ENCODE measurements around the gene AK1. TPM values are rescaled to one million over a fixed set of nuclear protein-coding genes. Genes with fewer than 3 reads are reported as not detected.

The AK1 gene
- total and polyA plus RNA-seq, 2 of the 13 experiments (the other 11 are each of a cell fraction or from before 2014, with no cell fraction given) = 19.1 to 32.8 TPM

DNA sequence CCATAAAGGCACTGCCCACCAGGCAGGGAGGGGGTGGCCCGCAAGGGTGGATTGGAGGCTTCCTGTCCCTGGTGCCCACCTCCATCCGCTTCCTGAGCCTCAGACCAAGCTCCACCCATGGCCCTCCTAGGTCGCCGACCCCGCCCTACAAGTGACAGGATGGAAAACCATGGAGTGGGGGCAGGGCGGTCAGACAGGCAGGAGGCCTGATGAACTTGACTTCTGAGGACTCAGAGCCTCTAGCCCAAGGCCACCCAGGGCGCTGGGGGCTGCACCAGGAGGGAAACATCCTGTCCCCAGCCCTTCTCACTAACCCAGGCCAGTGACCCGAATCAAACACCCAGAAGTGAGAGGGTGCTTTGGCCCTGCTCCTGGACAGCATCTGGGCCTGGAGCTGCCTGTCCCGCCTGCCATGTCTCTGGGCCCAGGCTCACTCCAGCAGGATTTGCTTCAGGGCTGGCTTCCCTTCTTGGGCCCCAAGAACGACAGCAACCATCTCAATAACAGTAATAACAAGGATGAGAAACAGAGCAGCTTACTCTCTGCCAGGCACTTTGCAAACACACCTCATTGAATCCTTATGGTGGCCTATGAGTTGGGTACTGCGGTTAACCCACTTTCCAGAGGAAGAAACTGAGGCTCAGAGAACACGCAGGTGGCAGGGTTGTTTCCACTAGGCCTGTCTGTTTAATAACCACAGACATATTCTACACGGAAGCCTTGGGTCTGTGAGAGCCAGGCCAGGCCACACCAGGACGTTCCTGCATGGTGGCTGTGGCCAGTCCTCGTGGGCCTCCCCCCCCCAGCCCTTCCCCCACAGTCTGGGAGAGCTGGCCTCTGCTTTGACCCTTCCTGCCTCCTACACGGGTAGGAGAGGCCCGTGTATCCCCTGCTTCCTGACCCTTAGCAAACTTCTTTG, 26.3 kb upstream of the AK1 start (continued):
- TF ChIP-seq, protein P1, sequence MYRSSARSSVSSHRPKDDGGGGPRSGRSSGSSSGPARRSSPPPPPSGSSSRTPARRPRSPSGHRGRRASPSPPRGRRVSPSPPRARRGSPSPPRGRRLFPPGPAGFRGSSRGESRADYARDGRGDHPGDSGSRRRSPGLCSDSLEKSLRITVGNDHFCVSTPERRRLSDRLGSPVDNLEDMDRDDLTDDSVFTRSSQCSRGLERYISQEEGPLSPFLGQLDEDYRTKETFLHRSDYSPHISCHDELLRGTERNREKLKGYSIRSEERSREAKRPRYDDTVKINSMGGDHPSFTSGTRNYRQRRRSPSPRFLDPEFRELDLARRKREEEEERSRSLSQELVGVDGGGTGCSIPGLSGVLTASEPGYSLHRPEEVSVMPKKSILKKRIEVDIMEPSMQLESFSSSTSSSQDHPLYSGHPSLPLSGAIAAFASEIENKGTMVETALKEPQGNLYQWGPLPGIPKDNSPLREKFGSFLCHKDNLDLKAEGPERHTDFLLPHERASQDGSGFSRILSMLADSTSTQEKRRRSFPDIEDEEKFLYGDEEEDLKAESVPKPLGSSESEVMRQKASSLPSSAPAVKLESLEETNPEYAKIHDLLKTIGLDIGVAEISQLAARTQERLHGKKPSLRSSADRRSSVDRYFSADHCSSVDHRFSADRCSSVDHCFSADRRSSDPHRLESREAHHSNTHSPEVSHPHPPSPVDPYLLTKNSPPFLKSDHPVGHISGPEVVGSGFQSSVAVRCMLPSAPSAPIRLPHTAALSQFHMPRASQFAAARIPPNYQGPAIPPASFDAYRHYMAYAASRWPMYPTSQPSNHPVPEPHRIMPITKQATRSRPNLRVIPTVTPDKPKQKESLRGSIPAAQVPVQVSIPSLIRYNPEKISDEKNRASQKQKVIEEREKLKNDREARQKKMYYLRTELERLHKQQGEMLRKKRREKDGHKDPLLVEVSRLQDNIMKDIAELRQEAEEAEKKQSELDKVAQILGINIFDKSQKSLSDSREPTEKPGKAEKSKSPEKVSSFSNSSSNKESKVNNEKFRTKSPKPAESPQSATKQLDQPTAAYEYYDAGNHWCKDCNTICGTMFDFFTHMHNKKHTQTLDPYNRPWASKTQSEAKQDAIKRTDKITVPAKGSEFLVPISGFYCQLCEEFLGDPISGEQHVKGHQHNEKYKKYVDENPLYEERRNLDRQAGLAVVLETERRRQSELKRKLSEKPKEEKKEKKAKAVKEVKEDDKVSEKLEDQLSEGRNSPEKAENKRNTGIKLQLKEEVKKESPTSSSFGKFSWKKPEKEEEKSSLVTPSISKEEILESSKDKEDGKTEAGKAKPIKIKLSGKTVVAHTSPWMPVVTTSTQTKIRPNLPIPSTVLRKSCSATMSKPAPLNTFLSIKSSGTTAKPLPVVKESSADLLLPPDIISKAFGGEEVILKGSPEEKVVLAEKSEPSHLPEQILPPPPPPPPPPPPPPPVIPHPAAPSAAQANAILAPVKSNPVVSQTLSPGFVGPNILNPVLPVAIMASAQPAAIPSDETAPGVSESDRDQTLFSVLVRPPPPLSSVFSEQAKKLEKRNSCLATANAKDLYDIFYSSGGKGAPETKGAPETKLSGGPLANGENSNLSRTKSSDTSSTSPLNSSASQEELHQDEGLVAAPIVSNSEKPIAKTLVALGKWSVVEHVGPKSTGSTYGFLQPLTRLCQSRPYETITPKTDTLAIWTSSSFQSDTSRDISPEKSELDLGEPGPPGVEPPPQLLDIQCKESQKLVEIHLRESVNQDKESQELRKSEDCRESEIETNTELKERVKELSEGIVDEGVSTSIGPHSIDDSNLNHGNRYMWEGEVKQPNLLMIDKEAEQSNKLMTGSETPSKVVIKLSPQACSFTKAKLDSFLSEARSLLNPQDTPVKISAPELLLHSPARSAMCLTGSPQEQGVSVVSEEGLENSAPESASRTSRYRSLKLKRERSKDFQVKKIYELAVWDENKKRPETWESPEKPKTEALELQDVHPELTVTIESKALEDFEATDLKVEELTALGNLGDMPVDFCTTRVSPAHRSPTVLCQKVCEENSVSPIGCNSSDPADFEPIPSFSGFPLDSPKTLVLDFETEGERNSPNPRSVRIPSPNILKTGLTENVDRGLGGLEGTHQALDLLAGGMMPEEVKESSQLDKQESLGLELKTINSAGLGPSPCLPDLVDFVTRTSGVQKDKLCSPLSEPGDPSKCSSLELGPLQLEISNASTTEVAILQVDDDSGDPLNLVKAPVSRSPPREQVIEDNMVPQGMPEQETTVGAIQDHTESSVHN (CRISPR knock-in tag; IDR thresholded peaks at IDR 0.05) = peak; percentile 47; the same call in 1 of the 2 replicates
- TF ChIP-seq ZBTB20 (CRISPR knock-in tag; IDR thresholded peaks at IDR 0.05; ENCODE audit: borderline replicate concordance, low read depth) = no peak
- no peak for TF ChIP-seq ZNF720 (CRISPR knock-in tag; IDR thresholded peaks at IDR 0.05)
- TF ChIP-seq AHR (CRISPR knock-in tag; IDR thresholded peaks at IDR 0.05) = peak; percentile 40; the same call in 1 of the 2 replicates
- peak; percentile 62; the same call in 1 of the 2 replicates for TF ChIP-seq SMAD3 (CRISPR knock-in tag; IDR thresholded peaks at IDR 0.05)
- no peak for TF ChIP-seq PAX8 (CRISPR knock-in tag; IDR thresholded peaks at IDR 0.05; ENCODE audit: borderline replicate concordance)
- TF ChIP-seq ZFX (CRISPR knock-in tag; IDR thresholded peaks at IDR 0.05; ENCODE audit: low read depth) = peak; percentile 79
- TF ChIP-seq, protein P2, sequence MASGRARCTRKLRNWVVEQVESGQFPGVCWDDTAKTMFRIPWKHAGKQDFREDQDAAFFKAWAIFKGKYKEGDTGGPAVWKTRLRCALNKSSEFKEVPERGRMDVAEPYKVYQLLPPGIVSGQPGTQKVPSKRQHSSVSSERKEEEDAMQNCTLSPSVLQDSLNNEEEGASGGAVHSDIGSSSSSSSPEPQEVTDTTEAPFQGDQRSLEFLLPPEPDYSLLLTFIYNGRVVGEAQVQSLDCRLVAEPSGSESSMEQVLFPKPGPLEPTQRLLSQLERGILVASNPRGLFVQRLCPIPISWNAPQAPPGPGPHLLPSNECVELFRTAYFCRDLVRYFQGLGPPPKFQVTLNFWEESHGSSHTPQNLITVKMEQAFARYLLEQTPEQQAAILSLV (CRISPR knock-in tag; IDR thresholded peaks at IDR 0.05; ENCODE audit: borderline replicate concordance) = 0 out of 2 replicates have a peak, but pooled peaks have one; percentile 74
- TF ChIP-seq, protein P3, sequence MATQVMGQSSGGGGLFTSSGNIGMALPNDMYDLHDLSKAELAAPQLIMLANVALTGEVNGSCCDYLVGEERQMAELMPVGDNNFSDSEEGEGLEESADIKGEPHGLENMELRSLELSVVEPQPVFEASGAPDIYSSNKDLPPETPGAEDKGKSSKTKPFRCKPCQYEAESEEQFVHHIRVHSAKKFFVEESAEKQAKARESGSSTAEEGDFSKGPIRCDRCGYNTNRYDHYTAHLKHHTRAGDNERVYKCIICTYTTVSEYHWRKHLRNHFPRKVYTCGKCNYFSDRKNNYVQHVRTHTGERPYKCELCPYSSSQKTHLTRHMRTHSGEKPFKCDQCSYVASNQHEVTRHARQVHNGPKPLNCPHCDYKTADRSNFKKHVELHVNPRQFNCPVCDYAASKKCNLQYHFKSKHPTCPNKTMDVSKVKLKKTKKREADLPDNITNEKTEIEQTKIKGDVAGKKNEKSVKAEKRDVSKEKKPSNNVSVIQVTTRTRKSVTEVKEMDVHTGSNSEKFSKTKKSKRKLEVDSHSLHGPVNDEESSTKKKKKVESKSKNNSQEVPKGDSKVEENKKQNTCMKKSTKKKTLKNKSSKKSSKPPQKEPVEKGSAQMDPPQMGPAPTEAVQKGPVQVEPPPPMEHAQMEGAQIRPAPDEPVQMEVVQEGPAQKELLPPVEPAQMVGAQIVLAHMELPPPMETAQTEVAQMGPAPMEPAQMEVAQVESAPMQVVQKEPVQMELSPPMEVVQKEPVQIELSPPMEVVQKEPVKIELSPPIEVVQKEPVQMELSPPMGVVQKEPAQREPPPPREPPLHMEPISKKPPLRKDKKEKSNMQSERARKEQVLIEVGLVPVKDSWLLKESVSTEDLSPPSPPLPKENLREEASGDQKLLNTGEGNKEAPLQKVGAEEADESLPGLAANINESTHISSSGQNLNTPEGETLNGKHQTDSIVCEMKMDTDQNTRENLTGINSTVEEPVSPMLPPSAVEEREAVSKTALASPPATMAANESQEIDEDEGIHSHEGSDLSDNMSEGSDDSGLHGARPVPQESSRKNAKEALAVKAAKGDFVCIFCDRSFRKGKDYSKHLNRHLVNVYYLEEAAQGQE (IDR thresholded peaks at IDR 0.05; ENCODE audit: borderline replicate concordance in 1 of 2, low read depth in 1 of 2, low read length in 2 of 2) = 0 out of 4 replicates have a peak, but pooled peaks of 1 of the 2 experiments have one; percentile 27
- peak; percentile 62 for TF ChIP-seq KDM6A (CRISPR knock-in tag; IDR thresholded peaks at IDR 0.05; ENCODE audit: low read depth)
- TF ChIP-seq STAG1 (CRISPR knock-in tag; IDR thresholded peaks at IDR 0.05) = no peak
- no peak for TF ChIP-seq ZNF33A (CRISPR knock-in tag; IDR thresholded peaks at IDR 0.05; ENCODE audit: borderline replicate concordance)
- TF ChIP-seq ZNF713 (CRISPR knock-in tag; IDR thresholded peaks at IDR 0.05) = no peak
- no peak for TF ChIP-seq ZNF468 (CRISPR knock-in tag; IDR thresholded peaks at IDR 0.05)
- no peak for TF ChIP-seq TBP (CRISPR knock-in tag; IDR thresholded peaks at IDR 0.05)

All from HepG2 (cell line).